ENCODE measurements around the gene TAF1. TPM values are rescaled to one million over a fixed set of nuclear protein-coding genes. Genes with fewer than 3 reads are reported as not detected.
"Not testable (repeated sequence)": the region's sequence is repeated elsewhere in the genome, so short reads cannot be mapped to it uniquely, and the experiment has no call there.

TAF1 gene
- total and polyA plus RNA-seq, 2 of the 13 experiments (the other 11 are each of a cell fraction or from before 2014, with no cell fraction given) = 8.1 to 17.7 TPM

GRCh38 chrX:71513731-71514130 lies 147.6 kb downstream of the TAF1 start:
- POLR2A ChIA-PET; DNase-seq (ENCODE audit: low spot score); H3K4me3 ChIP-seq (replicated peaks in 1 of 3; ENCODE audit: insufficient read depth in 1 of 3, low read depth in 2 of 3, low read length in 3 of 3); H3K4me2 ChIP-seq (ENCODE audit: low read depth, low read length); H3K4me1 ChIP-seq (ENCODE audit: insufficient read depth, low read length); H3K27ac ChIP-seq (ENCODE audit: extremely low read length, insufficient read depth, low read length); H3K27me3 ChIP-seq (ENCODE audit: control insufficient read depth in 1 of 2, insufficient read depth in 2 of 2, low read length in 2 of 2); CTCF ChIA-PET (ENCODE audit: low intra/inter-chr PET ratio, low total read pairs); H3K36me3 ChIP-seq (replicated peaks in 1 of 2; ENCODE audit: control insufficient read depth in 1 of 2, insufficient read depth in 2 of 2, low read length in 2 of 2); FAIRE-seq; H3K9me3 ChIP-seq (ENCODE audit: low read length); H4K20me1 ChIP-seq (ENCODE audit: insufficient read depth, low read length); H3K79me2 ChIP-seq (ENCODE audit: insufficient read depth, low read length); intact Hi-C loops (cut with micrococcal nuclease; ENCODE audit: unreplicated experiment); H3K9ac ChIP-seq (ENCODE audit: insufficient read depth, low read depth, low read length); H2AFZ ChIP-seq (ENCODE audit: low read length); in situ Hi-C loops (cut with HindIII; ENCODE audit: extremely low pct_ligation_motif_present, low pct_unique_long_range_greater_than_20kb); BruUV-seq (replicated peaks); ATAC-seq: not testable (repeated sequence)
- peak; percentile 14; the same call in 1 of the 2 replicates for TF ChIP-seq NFYB (CRISPR knock-in tag; IDR thresholded peaks at IDR 0.05)
- 92% methylated on average over 3 of the region's 4 CpGs for WGBS (ENCODE audit: low lambda C conversion rate)

- no peak for FAIRE-seq
- Histone ChIP-seq H4K20me1 (ENCODE audit: insufficient read depth, low read length) (no peaks in the 10 kb centered on the region), H3K4me3 (replicated peaks in 1 of 3; ENCODE audit: insufficient read depth in 1 of 3, low read depth in 2 of 3, low read length in 3 of 3) (no peak overlapping the region), H3K36me3 (replicated peaks in 1 of 2; ENCODE audit: control insufficient read depth in 1 of 2, insufficient read depth in 2 of 2, low read length in 2 of 2) (no peaks in the 10 kb centered on the region), H3K9ac (ENCODE audit: insufficient read depth, low read depth, low read length) (no peak overlapping the region), H3K27ac (ENCODE audit: extremely low read length, insufficient read depth, low read length) (no peak overlapping the region), H2AFZ (ENCODE audit: low read length) (no peak overlapping the region), H3K9me3 (ENCODE audit: low read length) (no peaks in the 10 kb centered on the region), H3K79me2 (ENCODE audit: insufficient read depth, low read length) (no peaks in the 10 kb centered on the region), H3K27me3 (ENCODE audit: control insufficient read depth in 1 of 2, insufficient read depth in 2 of 2, low read length in 2 of 2) (no peaks in the 10 kb centered on the region), H3K4me1 (ENCODE audit: insufficient read depth, low read length) (no peaks in the 10 kb centered on the region), H3K4me2 (ENCODE audit: low read depth, low read length) (no peak overlapping the region)
- intact Hi-C loops (cut with micrococcal nuclease; ENCODE audit: unreplicated experiment) (no loop called here), in situ Hi-C loops (cut with HindIII; ENCODE audit: extremely low pct_ligation_motif_present, low pct_unique_long_range_greater_than_20kb) (no loop called here)
- WGBS (ENCODE audit: low lambda C conversion rate) = 36% methylated on average over 5 of the region's 5 CpGs
- POLR2A ChIA-PET = no interaction called here
- DNase-seq (ENCODE audit: low spot score) = no peak
- CTCF ChIA-PET (ENCODE audit: low intra/inter-chr PET ratio, low total read pairs) = no interaction called here
- no peak for ATAC-seq
- no TSS peak for BruUV-seq (replicated peaks)
- no peak for TF ChIP-seq RBAK (CRISPR knock-in tag; IDR thresholded peaks at IDR 0.05)
- no peak for TF ChIP-seq SOX6 (IDR thresholded peaks at IDR 0.05)
- TF ChIP-seq SOX6 (CRISPR knock-in tag; IDR thresholded peaks at IDR 0.05) = no peak
- no peak for TF ChIP-seq RAD21 (CRISPR knock-in tag; IDR thresholded peaks at IDR 0.05)
- TF ChIP-seq ZNF180 (CRISPR knock-in tag; IDR thresholded peaks at IDR 0.05; ENCODE audit: borderline replicate concordance, low read depth) = no peak
- TF ChIP-seq JUND (CRISPR knock-in tag; IDR thresholded peaks at IDR 0.05) = no peak
- TF ChIP-seq KLF15 (CRISPR knock-in tag; IDR thresholded peaks at IDR 0.05; ENCODE audit: borderline replicate concordance) = no peak
- TF ChIP-seq ZNF407 (CRISPR knock-in tag; IDR thresholded peaks at IDR 0.05; ENCODE audit: not compliant biosample characterization) = no peak
- TF ChIP-seq CERS6 (CRISPR knock-in tag; IDR thresholded peaks at IDR 0.05) = no peak
These were observed 148.3 kb downstream of the TAF1 start for GRCh38 chrX:71514367-71515037.

All from HepG2 (cell line).